Ectodermal cell (in vitro differentiated cells): ENCODE results near the gene ZNF181.

Source experiments
- H3K27ac ChIP-seq: 2 replicates; pipeline ENCODE4 v1.7.0; 2013; ENCODE audit warnings: mild to moderate bottlenecking, low read depth, low read length; ENCODE audit not compliant: insufficient read depth, poor library complexity, severe bottlenecking
- H3K27me3 ChIP-seq: 2 replicates; pipeline ENCODE4 v1.7.0; 2013; ENCODE audit warnings: mild to moderate bottlenecking, low read length; ENCODE audit not compliant: insufficient read depth, control insufficient read depth, poor library complexity, severe bottlenecking
- H3K36me3 ChIP-seq: one replicate; pipeline ENCODE4 v1.7.0; 2013; ENCODE audit warnings: low read length; ENCODE audit not compliant: control insufficient read depth, insufficient read depth
- H3K4me1 ChIP-seq: one replicate; pipeline ENCODE4 v1.7.0; 2013; ENCODE audit warnings: low read length; ENCODE audit not compliant: control insufficient read depth, insufficient read depth
- H3K4me3 ChIP-seq: 2 replicates; pipeline ENCODE4 v1.7.0; 2013; ENCODE audit warnings: low read depth, low read length, control low read depth; ENCODE audit not compliant: insufficient read depth
- H3K9me3 ChIP-seq: 2 replicates; pipeline ENCODE4 v1.7.0; 2013; ENCODE audit warnings: mild to moderate bottlenecking, low read length, moderate library complexity; ENCODE audit not compliant: control insufficient read depth
- WGBS, 2 experiments: methylation state at CpG; one replicate each; pipeline ENCODE4 v1.1.7; 2013; ENCODE audit warnings: missing lambda C conversion rate in 2 of 2; 5-methylcytosine and 5-hydroxymethylcytosine counted together

The ZNF181 gene

DNA sequence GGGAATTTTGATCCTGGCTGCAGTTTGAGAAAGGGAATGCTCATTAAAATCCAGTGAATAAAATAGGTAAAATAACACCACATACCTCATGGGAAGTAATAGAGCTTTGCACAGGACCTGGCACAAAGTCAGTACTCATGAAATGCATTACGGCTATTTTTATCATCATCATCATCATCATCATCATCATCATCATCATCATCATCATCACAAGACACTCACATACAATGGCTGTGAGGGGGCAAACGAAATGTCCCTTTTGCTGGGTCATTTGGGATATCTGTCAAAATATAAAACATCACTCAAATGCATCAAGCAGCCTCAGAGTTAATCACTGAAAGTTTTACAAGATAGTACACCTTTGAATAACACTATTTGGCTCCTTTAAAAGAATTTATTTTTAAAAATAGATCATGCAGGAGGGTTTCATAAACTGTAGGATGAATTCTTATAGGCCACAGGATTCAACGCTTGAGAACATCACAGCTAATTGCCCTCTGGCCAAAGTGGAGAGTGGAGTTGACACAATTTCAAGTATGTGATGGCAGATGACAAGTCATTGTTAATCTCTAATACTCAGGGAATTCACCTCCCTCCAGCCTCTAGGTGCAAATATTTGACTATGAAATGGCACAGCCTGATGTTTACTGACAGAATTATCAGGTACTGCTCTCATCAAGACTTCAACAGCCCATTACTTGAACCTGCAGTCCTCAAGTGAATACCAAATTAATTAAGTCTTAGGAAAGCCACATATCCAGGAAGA is 53.2 kb downstream of the ZNF181 start:
- Histone ChIP-seq H3K27ac (no peak overlapping the region), H3K9me3 (no peaks in the 10 kb centered on the region), H3K27me3 (no peaks in the 10 kb centered on the region), H3K4me3 (no peak overlapping the region), H3K4me1 (no peaks in the 10 kb centered on the region), H3K36me3 (no peaks in the 10 kb centered on the region)
- 68 to 70% methylated on average over 3 of the region's 3 CpGs for WGBS, 2 experiments

GRCh38 chr19:34788074-34788473 is 54.0 kb downstream of the ZNF181 start:
- Histone ChIP-seq H3K36me3 (no peaks in the 10 kb centered on the region), H3K4me3 (no peak overlapping the region), H3K4me1 (no peaks in the 10 kb centered on the region), H3K27ac (no peak overlapping the region), H3K9me3 (no peaks in the 10 kb centered on the region), H3K27me3 (no peaks in the 10 kb centered on the region)
- WGBS, 2 experiments = 61 to 67% methylated on average over 2 of the region's 2 CpGs

- Histone ChIP-seq H3K4me1 (no peaks in the 10 kb centered on the region), H3K27ac (no peak overlapping the region), H3K9me3 (no peaks in the 10 kb centered on the region), H3K4me3 (no peak overlapping the region), H3K27me3 (no peaks in the 10 kb centered on the region), H3K36me3 (no peaks in the 10 kb centered on the region)
- 85 to 88% methylated on average over 3 of the region's 3 CpGs for WGBS, 2 experiments
Observed at GRCh38 chr19:34793565-34793964, 59.5 kb downstream of the ZNF181 start.

GRCh38 chr19:34794066-34794960 is 60.3 kb downstream of the ZNF181 start:
- no peak overlapping the region for H3K4me3 ChIP-seq
- H3K9me3 ChIP-seq = no peaks in the 10 kb centered on the region
- no peak overlapping the region for H3K27ac ChIP-seq
- no peaks in the 10 kb centered on the region for H3K36me3 ChIP-seq
- whole genome bisulfite sequencing, 2 experiments = 83 to 84% methylated on average over 9 of the region's 9 CpGs
- no peaks in the 10 kb centered on the region for H3K27me3 ChIP-seq
- no peaks in the 10 kb centered on the region for H3K4me1 ChIP-seq
